Measurements from ENCODE around the gene F2R.

The F2R gene

GRCh38 chr5:76715736-76716455, at the start of gene F2R:
Gene F2R (plus strand): TSS chr5:76716126. CDS start chr5:76716308, 182 bp downstream.
- DNase-seq (ENCODE audit: low spot score), result peak; percentile 89

GRCh38 chr5:76667495-76667894, 48.4 kb upstream of the F2R start:
- no peak for DNase-seq (ENCODE audit: low spot score)
- no peak for TF ChIP-seq CTCF (IDR thresholded peaks at IDR 0.05; ENCODE audit: extremely low read depth, missing control alignments)

More at GRCh38 chr5:76715736-76716455, at the start of gene F2R:
- TF ChIP-seq CTCF (IDR thresholded peaks at IDR 0.05; ENCODE audit: extremely low read depth, missing control alignments), result peak; percentile 77

GRCh38 chr5:76669245-76669644, 46.7 kb upstream of the F2R start:
- no peak for DNase-seq (ENCODE audit: low spot score)
- TF ChIP-seq CTCF (IDR thresholded peaks at IDR 0.05; ENCODE audit: extremely low read depth, missing control alignments), result no peak

GRCh38 chr5:76670508-76670907, 45.4 kb upstream of the F2R start:
- no peak for TF ChIP-seq CTCF (IDR thresholded peaks at IDR 0.05; ENCODE audit: extremely low read depth, missing control alignments)
- DNase-seq (ENCODE audit: low spot score), result no peak

GRCh38 chr5:76672242-76672641, 43.7 kb upstream of the F2R start:
- DNase-seq (ENCODE audit: low spot score), result no peak
- TF ChIP-seq CTCF (IDR thresholded peaks at IDR 0.05; ENCODE audit: extremely low read depth, missing control alignments), result no peak

- DNase-seq (ENCODE audit: low spot score), result no peak
- TF ChIP-seq CTCF (IDR thresholded peaks at IDR 0.05; ENCODE audit: extremely low read depth, missing control alignments), result no peak
Measured at GRCh38 chr5:76673125-76673524, 42.8 kb upstream of the F2R start.

GRCh38 chr5:76674330-76675066, 41.4 kb upstream of the F2R start:
- TF ChIP-seq CTCF (IDR thresholded peaks at IDR 0.05; ENCODE audit: extremely low read depth, missing control alignments), result no peak
- no peak for DNase-seq (ENCODE audit: low spot score)
